HG03175 (cell line): Measurements from ENCODE around the gene TNRC18.

Experiments
- ATAC-seq: cut with Tn5 transposase; IDR thresholded peaks from one replicate; pipeline ENCODE4 v1.9.1; 2021; ENCODE audit warnings: mild to moderate bottlenecking, moderate library complexity; ENCODE audit not compliant: unreplicated experiment

TNRC18 gene

GRCh38 chr7:5450549-5451327 is 27.1 kb upstream of the TNRC18 start:
- no peak for ATAC-seq

GRCh38 chr7:5448378-5449037 is 24.9 kb upstream of the TNRC18 start:
- ATAC-seq: no peak

GRCh38 chr7:5445981-5446594 is 22.5 kb upstream of the TNRC18 start:
- no peak for ATAC-seq

DNA sequence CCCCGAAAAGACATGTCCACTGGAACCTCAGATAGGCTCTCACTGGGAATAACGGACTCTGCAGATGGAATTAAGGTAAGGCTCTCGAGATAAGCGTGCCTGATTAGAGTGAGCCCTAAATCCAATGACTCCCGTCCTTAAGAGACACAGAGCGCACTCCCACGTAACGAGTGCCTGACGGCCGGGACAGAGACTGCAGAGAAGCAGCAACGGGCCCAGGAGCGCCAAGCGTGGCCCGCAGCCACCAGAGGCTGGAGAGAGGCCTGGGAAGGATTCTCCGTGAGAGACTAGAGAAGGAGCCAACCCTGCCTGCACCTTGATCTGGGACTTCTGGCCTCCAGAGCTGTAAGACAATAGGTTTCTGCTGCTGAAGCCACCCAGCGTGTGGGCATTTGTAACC is 20.0 kb upstream of the TNRC18 start:
- no peak for ATAC-seq

DNA sequence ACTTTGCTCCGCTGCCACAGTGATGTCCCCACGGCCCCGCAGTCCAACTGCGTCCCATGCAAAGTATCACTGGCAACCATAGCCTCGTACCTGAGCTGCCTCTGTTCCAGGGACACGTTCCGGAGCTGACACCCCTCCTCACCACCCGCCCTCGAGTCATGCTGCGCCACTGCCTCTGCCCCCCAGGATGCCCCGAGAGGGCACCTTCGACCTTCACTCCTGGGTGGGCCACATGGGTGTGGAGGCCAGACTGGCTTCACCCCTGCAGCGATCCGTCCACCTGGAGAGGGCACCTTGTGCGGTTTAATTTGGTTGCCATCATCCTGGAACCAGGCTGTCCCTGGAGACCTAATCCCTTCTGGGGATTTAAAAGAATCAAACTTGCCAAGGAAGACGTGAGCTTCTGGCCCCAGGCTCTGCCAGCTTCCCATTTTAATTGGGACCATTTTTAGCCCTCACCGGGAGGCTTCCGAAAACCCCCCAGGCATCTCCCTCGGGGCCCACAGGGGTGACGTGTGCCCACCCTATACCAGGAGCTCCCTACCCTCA is 19.2 kb upstream of the TNRC18 start:
- no peak for ATAC-seq

DNA sequence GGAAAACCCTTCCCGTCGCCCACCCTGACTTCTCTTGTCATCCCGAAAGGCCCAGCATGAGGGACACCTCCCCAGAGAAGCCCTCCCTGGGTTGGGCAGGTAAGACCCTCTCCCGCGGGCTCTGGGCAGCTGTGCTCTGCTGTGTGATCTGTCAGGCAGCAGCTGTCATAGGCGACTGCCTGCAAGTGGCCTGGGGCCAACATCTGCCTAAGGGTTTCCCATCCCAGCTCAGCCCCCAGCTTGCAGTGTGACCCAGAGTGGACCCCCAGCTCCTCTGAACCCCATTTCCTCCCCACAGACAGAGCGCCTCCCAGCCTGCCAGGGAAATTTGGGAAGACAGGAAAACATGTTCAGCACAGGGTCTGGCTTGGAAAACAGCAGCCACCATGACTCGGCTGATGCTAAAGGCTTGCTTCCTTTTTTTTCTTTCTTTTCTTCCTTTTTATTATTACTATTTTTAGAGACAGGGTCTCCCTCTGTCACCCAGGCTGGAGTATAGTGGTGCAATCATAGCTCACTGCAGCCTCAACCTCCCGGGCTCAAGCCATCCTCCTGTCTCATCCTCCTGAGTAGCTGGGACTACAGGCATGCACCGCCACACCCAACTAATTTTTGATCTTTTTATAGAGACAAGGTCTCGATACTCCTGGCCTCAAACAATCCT is 18.3 kb upstream of the TNRC18 start:
- no peak for ATAC-seq

GRCh38 chr7:5439572-5440496 is 16.2 kb upstream of the TNRC18 start:
- no peak for ATAC-seq

DNA sequence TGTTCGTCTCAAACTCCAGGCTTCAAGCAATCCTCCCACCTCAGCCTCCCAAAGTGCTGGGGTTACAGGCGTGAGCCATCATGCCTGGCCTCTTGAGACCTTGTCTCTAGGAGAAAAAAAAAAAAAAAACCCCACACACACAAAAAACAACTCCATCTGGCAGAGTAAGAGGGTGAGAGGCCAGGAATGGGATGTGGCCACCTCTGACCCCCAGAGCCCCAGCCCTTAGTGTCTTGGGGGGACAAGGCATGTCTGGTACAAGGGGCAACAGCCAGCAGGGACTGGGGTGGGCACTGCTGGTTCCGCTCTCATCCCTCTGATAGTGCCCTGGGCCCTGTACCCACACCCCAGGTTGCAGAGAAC is 15.6 kb upstream of the TNRC18 start:
- ATAC-seq: no peak

DNA sequence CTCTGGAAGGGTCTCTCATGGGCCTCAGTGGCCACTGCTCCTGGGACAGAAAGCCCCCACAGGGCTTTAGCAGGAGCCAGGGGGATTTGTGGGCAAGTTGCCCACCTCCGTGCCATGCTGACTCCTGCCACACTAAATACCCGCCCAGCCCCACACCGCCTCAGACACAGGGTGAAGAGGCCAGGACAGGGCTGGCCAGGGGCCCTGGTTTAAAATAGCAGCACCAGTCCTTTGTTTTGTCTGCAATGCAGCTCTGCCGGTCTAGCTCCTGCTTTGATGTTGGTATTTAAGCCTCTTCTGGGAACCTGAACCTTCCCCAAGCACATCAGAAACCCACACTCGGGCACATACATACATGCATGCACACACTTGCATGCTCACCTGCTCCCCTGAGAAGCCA is 14.4 kb upstream of the TNRC18 start:
- ATAC-seq: no peak

- no peak for ATAC-seq
Observed at GRCh38 chr7:5437348-5437892, 13.8 kb upstream of the TNRC18 start.

- no peak for ATAC-seq
Observed at GRCh38 chr7:5436003-5436678, 12.5 kb upstream of the TNRC18 start.

DNA sequence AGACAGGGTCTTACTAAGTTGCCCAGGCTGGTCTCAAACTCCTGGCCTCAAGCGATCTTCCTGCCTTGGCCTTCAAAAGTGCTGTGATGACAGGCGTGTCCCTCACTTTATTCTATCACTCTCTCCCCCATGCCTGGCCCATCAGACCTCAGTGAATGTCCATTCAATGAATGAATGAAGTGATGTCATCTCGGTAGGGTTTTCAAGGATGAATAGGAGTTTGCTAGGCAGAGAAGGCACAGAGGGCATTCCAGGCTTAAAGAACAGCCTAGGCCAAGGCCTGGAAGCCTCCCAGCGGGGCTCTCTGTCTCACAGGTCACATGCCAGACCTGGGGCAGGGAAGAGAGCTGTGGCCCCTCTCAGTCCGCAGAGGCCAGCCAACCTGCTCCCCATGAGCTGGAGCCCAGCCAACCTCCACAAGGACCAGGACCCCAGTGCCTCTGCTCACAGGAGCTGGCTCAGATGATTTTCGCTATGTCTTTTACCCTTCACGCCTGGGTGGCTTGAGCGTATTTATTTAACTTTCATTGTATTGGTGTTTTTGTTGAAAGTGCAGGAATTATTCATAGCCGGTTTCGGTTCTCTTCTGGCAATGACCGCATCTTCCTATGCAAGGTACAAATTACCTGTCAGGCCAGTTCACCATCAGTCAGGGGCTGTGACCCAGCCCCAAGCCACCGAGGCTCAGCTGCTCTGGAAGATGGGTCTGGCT is 11.8 kb upstream of the TNRC18 start:
- ATAC-seq: no peak

DNA sequence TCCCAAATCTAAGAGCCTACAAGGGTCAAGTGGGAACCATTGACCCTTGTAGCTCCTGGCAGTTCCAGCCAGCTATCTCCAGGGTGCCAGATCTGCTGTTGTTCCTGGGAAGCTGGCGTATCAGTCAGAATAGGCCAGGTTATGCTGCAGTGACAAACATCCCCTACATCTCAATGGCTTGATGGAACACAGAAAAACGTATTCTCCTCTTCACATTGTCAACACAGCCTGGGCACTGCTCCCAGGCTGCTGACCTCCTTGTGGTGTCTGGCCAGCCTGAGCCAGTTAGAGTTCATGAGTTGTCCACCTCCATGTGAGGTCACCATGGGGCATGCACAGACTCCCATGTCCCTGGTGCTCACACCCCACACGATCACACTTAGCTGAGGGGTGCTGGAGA is 9.5 kb upstream of the TNRC18 start:
- no peak for ATAC-seq

DNA sequence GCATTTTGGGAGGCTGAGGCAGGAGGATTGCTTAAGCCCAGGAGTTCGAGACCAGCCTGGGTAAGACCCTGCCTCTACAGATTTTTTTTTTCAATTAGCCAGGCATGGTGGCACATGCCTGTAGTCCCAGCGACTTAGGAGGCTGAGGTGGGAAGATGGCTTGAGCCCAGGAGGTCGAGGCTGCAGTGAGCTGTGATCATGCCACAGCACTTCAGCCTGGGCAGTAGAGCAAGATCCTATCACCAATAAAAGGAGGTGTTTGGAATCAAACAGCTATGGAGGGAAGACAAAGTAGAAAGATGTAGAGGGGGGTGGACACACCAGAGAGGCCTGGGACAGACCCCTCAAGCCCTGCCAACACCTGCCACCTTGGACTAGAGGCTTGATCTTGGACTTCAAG is 9.1 kb upstream of the TNRC18 start:
- no peak for ATAC-seq

GRCh38 chr7:5431560-5432015 is 8.0 kb upstream of the TNRC18 start:
- ATAC-seq: no peak

- ATAC-seq: no peak
Observed at GRCh38 chr7:5430612-5430947, 6.9 kb upstream of the TNRC18 start.

- ATAC-seq: no peak
Observed at GRCh38 chr7:5429857-5430611, 6.4 kb upstream of the TNRC18 start.

GRCh38 chr7:5429253-5429856 is 5.7 kb upstream of the TNRC18 start:
- no peak for ATAC-seq
